Sigmoid colon (tissue), 7 donors: ENCODE measurements around the gene PTPN7. TPM values are rescaled to one million over a fixed set of nuclear protein-coding genes. Genes with fewer than 3 reads are reported as not detected.

Experiments used
- DNase-seq: peaks from one replicate; pipeline ENCODE4 v3.0.0-alpha.2; 2019
- H3K27ac ChIP-seq, 4 donors: fragments of 200-600 bp; sonication (generic); one replicate each; pipeline ENCODE4 v1.5.1; 2016 to 2019; ENCODE audit warnings: mild to moderate bottlenecking in 1 of 4
- H3K27me3 ChIP-seq, 3 donors: fragments of 200-600 bp; sonication (generic); one replicate each; pipeline ENCODE4 v1.5.1; 2019; ENCODE audit warnings: mild to moderate bottlenecking in 1 of 3
- H3K36me3 ChIP-seq, 4 donors: fragments of 200-600 bp; sonication (generic); one replicate each; pipeline ENCODE4 v1.5.1; 2016 to 2019
- H3K4me1 ChIP-seq, 4 donors: fragments of 200-600 bp; sonication (generic); one replicate each; pipeline ENCODE4 v1.5.1; 2017 to 2019
- H3K4me3 ChIP-seq, 4 donors: fragments of 200-600 bp; sonication (generic); one replicate each; pipeline ENCODE4 v1.5.1; 2017 to 2019; ENCODE audit warnings: mild to moderate bottlenecking in 2 of 4, moderate library complexity in 1 of 4
- H3K9me3 ChIP-seq, 4 donors: fragments of 200-600 bp in 3 of 4; sonication (generic) in 3 of 4; one replicate each; pipeline versions ENCODE4 v1.5.1 to v1.6.1; 2013 to 2019
- EP300 ChIP-seq, 4 donors: sonication (generic); formaldehyde crosslinking; IDR thresholded peaks; one replicate each; pipeline ENCODE4 v1.6.1; 2017; ENCODE audit warnings: antibody characterized with exemption in 4 of 4
- POLR2A ChIP-seq, 2 donors: fragments of 450-650 bp; IDR thresholded peaks; one replicate each; pipeline ENCODE4 v1.6.1; 2016; ENCODE audit warnings: antibody characterized with exemption in 2 of 2, mild to moderate bottlenecking in 2 of 2, moderate library complexity in 2 of 2
- POLR2AphosphoS5 ChIP-seq, 4 donors: sonication (generic); formaldehyde crosslinking; IDR thresholded peaks; one replicate each; pipeline ENCODE4 v1.6.1; 2017; ENCODE audit warnings: antibody characterized with exemption in 4 of 4
- WGBS, 2 donors: extraction: QIAGEN DNeasy Blood & Tissue Kit; methylation state at CpG; one replicate each; pipeline ENCODE4 v1.1.7; 2013; 5-methylcytosine and 5-hydroxymethylcytosine counted together
- intact Hi-C: fragments of 100-400 bp; cut with DNase I; formaldehyde crosslinking; loops from one replicate; pipeline ENCODE4 v1.15.1; 2023
- polyA plus RNA-seq, 3 donors: library from polyadenylated mRNA; stranded (reverse); fragments of 200-250 nt; gene quantifications; one replicate each; pipeline ENCODE4 v1.2.3, GENCODE V29; 2013
- total RNA-seq, 4 donors: library from RNA; depleted of rRNA; stranded (reverse); fragments of >200 nt; gene quantifications; one replicate each; pipeline ENCODE4 v1.1.0, GENCODE V29; 2016
- TF ChIP-seq, protein P1 (sequence below), 4 experiments: fragments of 450-650 bp in 3 of 4; fragments of 200-600 bp in 1 of 4; IDR thresholded peaks; one replicate each; pipeline ENCODE4 v1.5.1; 2016 to 2019; ENCODE audit warnings: antibody characterized with exemption in 4 of 4, mild to moderate bottlenecking in 3 of 4, moderate library complexity in 2 of 4
- donor health status: healthy with polysubstance abuse.
- donor health status: Bipolar disorder and iron deficiency.
- donor health status: healthy.

Gene PTPN7
- total and polyA plus RNA-seq, 7 donors = 0.71 to 18.2 (median 4.5) TPM; not detected in 1

DNA sequence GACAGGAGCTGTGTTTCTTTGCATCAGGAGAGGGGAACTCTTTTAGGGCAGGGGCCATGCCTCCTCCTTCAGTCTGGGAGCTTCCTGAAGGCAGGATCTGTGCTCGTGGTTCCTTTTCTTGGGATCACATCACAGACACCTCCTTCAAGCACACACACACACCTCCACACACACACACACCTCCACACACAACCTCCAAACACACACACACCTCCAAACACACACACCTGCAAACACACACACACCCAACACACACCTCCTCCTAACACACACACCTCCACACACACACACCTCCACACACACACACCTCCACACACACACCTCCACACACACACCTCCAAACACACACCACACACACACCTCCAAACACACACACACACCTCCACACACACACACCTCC, 43.7 kb upstream of the PTPN7 start:
- Histone ChIP-seq H3K4me3 (no peak overlapping the region), H3K27me3 (peaks cover 0 to 13% (median 4%) of the 10 kb centered on the region in 3 donors), H3K9me3 (no peaks in the 10 kb centered on the region), H3K4me1 (peaks cover 0 to 7% (median 0%) of the 10 kb centered on the region in 4 donors), H3K36me3 (no peaks in the 10 kb centered on the region), H3K27ac (no peak overlapping the region)
- WGBS, 2 donors = 40 to 47% methylated on average over 1 of the region's 1 CpG
- TF ChIP-seq EP300 (IDR thresholded peaks at IDR 0.05) (no peak), POLR2A (IDR thresholded peaks at IDR 0.05) (no peak), POLR2AphosphoS5 (IDR thresholded peaks at IDR 0.05) (no peak)
- TF ChIP-seq, protein P1, sequence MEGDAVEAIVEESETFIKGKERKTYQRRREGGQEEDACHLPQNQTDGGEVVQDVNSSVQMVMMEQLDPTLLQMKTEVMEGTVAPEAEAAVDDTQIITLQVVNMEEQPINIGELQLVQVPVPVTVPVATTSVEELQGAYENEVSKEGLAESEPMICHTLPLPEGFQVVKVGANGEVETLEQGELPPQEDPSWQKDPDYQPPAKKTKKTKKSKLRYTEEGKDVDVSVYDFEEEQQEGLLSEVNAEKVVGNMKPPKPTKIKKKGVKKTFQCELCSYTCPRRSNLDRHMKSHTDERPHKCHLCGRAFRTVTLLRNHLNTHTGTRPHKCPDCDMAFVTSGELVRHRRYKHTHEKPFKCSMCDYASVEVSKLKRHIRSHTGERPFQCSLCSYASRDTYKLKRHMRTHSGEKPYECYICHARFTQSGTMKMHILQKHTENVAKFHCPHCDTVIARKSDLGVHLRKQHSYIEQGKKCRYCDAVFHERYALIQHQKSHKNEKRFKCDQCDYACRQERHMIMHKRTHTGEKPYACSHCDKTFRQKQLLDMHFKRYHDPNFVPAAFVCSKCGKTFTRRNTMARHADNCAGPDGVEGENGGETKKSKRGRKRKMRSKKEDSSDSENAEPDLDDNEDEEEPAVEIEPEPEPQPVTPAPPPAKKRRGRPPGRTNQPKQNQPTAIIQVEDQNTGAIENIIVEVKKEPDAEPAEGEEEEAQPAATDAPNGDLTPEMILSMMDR (IDR thresholded peaks at IDR 0.05) = no peak
- intact Hi-C loops = no loop called here
- DNase-seq = no peak

DNA sequence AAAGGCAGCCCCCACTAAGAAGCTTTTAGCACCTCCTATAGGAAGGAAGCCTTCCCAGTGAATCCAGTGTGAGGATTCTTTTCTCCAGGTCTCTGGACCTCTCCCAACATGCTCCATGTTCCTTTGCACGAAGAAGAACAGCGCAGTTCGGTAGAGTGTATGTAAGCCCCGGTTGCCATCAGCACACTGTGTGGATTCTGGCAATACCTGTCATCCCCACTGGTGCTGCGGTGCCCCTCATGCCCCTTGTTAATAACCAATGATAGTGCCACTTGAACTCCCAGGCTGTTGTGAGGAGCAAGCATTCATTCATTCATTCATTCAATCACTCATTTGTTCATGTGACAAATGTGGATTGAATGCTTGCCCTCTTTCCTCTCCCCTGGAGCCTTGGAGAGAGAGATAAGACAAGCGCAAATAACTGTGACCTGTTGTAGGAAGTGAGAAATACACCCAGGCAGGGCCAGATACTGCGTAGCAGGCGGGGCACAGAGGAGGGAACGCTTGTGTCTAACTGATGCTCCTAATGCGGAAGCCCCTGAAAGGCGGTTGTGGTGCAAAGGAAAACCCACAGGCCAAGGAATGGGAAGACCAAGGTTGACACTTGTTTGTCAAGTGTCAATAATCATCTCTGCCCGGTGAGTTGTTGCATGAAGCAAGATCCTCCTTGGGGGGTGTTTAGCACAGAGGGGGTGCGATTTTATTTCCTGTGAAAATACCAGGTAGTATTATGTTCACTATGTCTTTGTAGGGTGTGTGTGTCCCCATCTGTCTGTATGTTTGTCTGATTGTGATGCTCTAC, 43.0 kb upstream of the PTPN7 start:
- 59 to 68% methylated on average over 13 of the region's 13 CpGs for WGBS, 2 donors
- peaks cover 0 to 6% (median 4%) of the 10 kb centered on the region in 3 donors for H3K27me3 ChIP-seq
- DNase-seq = no peak
- H3K9me3 ChIP-seq = no peaks in the 10 kb centered on the region
- H3K27ac ChIP-seq = no peak overlapping the region
- no peak overlapping the region for H3K4me3 ChIP-seq
- H3K36me3 ChIP-seq = no peaks in the 10 kb centered on the region
- TF ChIP-seq EP300 (IDR thresholded peaks at IDR 0.05) (no peak), POLR2A (IDR thresholded peaks at IDR 0.05) (no peak), POLR2AphosphoS5 (IDR thresholded peaks at IDR 0.05) (no peak)
- TF ChIP-seq, protein P1 (IDR thresholded peaks at IDR 0.05) = no peak
- H3K4me1 ChIP-seq = peaks cover 0 to 7% (median 0%) of the 10 kb centered on the region in 4 donors
- intact Hi-C loops = no loop called here

DNA sequence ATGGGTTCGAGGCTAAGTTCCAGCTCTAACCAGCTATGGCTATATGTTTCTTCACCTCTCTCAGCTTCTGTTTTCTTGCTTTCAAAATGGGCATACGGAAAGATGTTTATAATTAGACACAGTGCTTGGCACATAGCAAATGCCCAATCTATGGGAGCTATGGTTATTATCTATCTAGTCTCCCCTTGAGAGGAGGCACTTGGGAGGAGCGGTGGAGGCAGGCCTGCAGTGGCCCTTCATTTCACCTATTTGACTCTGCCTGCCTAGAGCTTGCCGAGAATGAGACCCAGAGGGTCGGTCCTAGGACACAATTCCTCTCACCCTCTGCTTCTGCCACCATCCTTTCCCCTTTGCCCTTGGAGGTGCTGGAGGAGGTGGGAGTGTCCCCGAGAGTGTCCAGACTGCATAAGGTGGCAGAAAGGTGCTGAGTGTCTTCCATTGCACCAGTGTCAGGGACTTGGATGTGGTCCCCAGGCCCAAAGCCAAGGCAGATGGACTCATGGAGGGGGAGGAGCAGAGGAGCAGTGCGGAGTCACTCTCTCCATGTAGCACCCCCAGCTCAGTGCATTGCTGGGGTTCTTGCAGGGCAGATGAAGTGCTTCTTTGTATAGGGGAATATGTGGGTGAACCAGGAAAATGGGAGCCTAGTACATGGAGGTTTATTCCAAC, 42.2 kb upstream of the PTPN7 start:
- TF ChIP-seq POLR2A (IDR thresholded peaks at IDR 0.05) (no peak), EP300 (IDR thresholded peaks at IDR 0.05) (no peak), POLR2AphosphoS5 (IDR thresholded peaks at IDR 0.05) (no peak)
- TF ChIP-seq, protein P1 (IDR thresholded peaks at IDR 0.05) = no peak
- Histone ChIP-seq H3K36me3 (no peaks in the 10 kb centered on the region), H3K4me1 (peaks cover 0 to 7% (median 0%) of the 10 kb centered on the region in 4 donors), H3K9me3 (no peaks in the 10 kb centered on the region), H3K27ac (no peak overlapping the region), H3K27me3 (peaks cover 0 to 4% (median 0%) of the 10 kb centered on the region in 3 donors), H3K4me3 (no peak overlapping the region)
- no peak for DNase-seq
- WGBS, 2 donors = 93 to 94% methylated on average over 7 of the region's 7 CpGs
- intact Hi-C loops = no loop called here

DNA sequence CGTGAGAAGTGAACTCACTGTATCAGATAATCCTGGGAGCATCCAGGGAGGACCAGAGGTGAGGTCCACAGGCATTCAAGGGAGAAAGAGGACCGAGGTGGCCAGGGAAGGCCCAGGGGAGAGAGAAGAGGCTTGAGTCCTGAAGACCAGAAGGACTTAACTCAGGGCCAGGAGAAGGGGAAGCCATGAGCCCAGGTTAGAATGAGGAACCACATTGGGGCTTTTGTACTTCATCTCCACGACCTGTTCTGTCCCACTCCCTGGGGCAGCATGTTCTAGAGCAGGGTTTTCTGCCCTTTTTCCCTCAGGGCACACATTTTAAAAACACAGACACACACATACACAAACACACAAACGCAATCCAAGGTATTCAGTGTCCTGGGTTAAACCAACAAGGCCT, 41.6 kb upstream of the PTPN7 start:
- Histone ChIP-seq H3K36me3 (no peaks in the 10 kb centered on the region), H3K27me3 (peaks cover 0 to 2% (median 0%) of the 10 kb centered on the region in 3 donors), H3K9me3 (no peaks in the 10 kb centered on the region), H3K27ac (no peak overlapping the region), H3K4me3 (no peak overlapping the region), H3K4me1 (peaks cover 0 to 7% (median 0%) of the 10 kb centered on the region in 4 donors)
- 66 to 75% methylated on average over 4 of the region's 4 CpGs for WGBS, 2 donors
- DNase-seq = no peak
- intact Hi-C loops = no loop called here
- TF ChIP-seq EP300 (IDR thresholded peaks at IDR 0.05) = no peak

DNA sequence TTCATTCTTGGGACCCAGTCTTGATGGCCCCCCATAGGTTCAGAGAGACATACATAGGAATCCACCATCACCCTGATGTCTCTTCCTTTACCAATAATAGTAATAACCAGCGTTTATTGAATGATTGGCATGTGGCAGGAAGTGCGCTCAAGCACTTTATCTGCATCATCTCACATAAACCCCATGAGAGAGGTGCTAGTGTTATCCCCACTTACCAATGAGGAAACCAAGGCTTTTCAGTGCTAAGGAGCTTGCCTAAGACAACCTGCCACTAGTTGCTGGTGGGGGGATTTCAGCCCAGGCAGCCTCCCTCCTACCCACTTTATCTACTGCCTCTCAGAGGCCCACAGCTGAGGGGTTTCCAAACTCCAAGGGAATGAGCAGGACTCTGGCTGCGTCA, 40.9 kb upstream of the PTPN7 start:
- TF ChIP-seq POLR2A (IDR thresholded peaks at IDR 0.05) (no peak), EP300 (IDR thresholded peaks at IDR 0.05) (no peak), POLR2AphosphoS5 (IDR thresholded peaks at IDR 0.05) (no peak)
- TF ChIP-seq, protein P1 (IDR thresholded peaks at IDR 0.05) = no peak
- intact Hi-C loops = no loop called here
- no peaks in the 10 kb centered on the region for H3K27me3 ChIP-seq
- DNase-seq = no peak
- H3K9me3 ChIP-seq = no peaks in the 10 kb centered on the region
- no peak overlapping the region for H3K4me3 ChIP-seq
- no peak overlapping the region for H3K27ac ChIP-seq
- no peaks in the 10 kb centered on the region for H3K36me3 ChIP-seq
- H3K4me1 ChIP-seq = peaks cover 0 to 7% (median 0%) of the 10 kb centered on the region in 4 donors
- 53 to 72% methylated on average over 3 of the region's 3 CpGs for WGBS, 2 donors
